Epithelial cell of esophagus (primary cell): ENCODE data around the gene SAMSN1.

Experiments
- DNase-seq: peaks from one replicate; pipeline ENCODE4 v3.0.0; 2010; ENCODE audit warnings: low read depth
- H3K4me3 ChIP-seq: 2 replicates; pipeline ENCODE4 v1.5.1; 2011; ENCODE audit warnings: mild to moderate bottlenecking, low read length, control low read depth
- CTCF ChIP-seq: IDR thresholded peaks from 2 replicates; pipeline ENCODE4 v1.5.1; 2011; ENCODE audit warnings: low read depth, mild to moderate bottlenecking, low read length, control low read depth, inconsistent platforms; ENCODE audit not compliant: insufficient read depth; ENCODE audit errors: missing control alignments

The SAMSN1 gene

GRCh38 chr21:14542638-14543037, 3.5 kb downstream of the SAMSN1 start:
- TF ChIP-seq CTCF = no peak
- H3K4me3 ChIP-seq = no peak overlapping the region
- DNase-seq = no peak

- H3K4me3 ChIP-seq = no peak overlapping the region
- DNase-seq = no peak
- TF ChIP-seq CTCF = no peak
These were observed 4.1 kb downstream of the SAMSN1 start for GRCh38 chr21:14541841-14542490.

GRCh38 chr21:14538483-14538882, 7.6 kb downstream of the SAMSN1 start:
- DNase-seq = no peak
- no peak for TF ChIP-seq CTCF
- H3K4me3 ChIP-seq = no peak overlapping the region

GRCh38 chr21:14536929-14537328, 9.2 kb downstream of the SAMSN1 start:
- no peak overlapping the region for H3K4me3 ChIP-seq
- no peak for TF ChIP-seq CTCF
- no peak for DNase-seq

GRCh38 chr21:14535702-14536101, 10.4 kb downstream of the SAMSN1 start:
- TF ChIP-seq CTCF = no peak
- DNase-seq = no peak
- H3K4me3 ChIP-seq = no peak overlapping the region

GRCh38 chr21:14533499-14534428, 12.4 kb downstream of the SAMSN1 start:
- peak; percentile 83 for DNase-seq
- no peak for TF ChIP-seq CTCF
- no peak overlapping the region for H3K4me3 ChIP-seq

- H3K4me3 ChIP-seq = no peak overlapping the region
- no peak for TF ChIP-seq CTCF
- no peak for DNase-seq
These were observed 14.3 kb downstream of the SAMSN1 start for GRCh38 chr21:14531757-14532316.
